Measurements from ENCODE around the gene BLTP2.
A peak's percentile ranks its signal among the peaks of the same experiment; 100 is the strongest.
"Not testable (repeated sequence)": the region's sequence is repeated elsewhere in the genome, so short reads cannot be mapped to it uniquely, and the experiment has no call there.

BLTP2 gene

GRCh38 chr17:28645576-28645939 is 600 bp upstream of the BLTP2 start:
- DNase-seq, result no peak

- DNase-seq, result no peak
Measured at GRCh38 chr17:28643983-28644786, 773 bp downstream of the BLTP2 start.

- no peak for DNase-seq
Measured at GRCh38 chr17:28641579-28641978, 3.4 kb downstream of the BLTP2 start.

- no peak for DNase-seq
Measured at GRCh38 chr17:28635506-28635905, 9.5 kb downstream of the BLTP2 start.

- no peak for DNase-seq
Measured at GRCh38 chr17:28634206-28634865, 10.6 kb downstream of the BLTP2 start.

- no peak for DNase-seq
Measured at GRCh38 chr17:28626818-28627217, 18.1 kb downstream of the BLTP2 start.

GRCh38 chr17:28624148-28624547 is 20.8 kb downstream of the BLTP2 start:
- no peak for DNase-seq

- no peak for DNase-seq
Measured at GRCh38 chr17:28623696-28624095, 21.3 kb downstream of the BLTP2 start.

GRCh38 chr17:28622186-28622585 is 22.8 kb downstream of the BLTP2 start:
- no peak for DNase-seq

- DNase-seq, result no peak
Measured at GRCh38 chr17:28620010-28620409, 24.9 kb downstream of the BLTP2 start.

GRCh38 chr17:28618464-28618863 is 26.5 kb downstream of the BLTP2 start:
- no peak for DNase-seq

- DNase-seq, result no peak
Measured at GRCh38 chr17:28616281-28616680, 28.7 kb downstream of the BLTP2 start.

GRCh38 chr17:28615260-28615940 is 29.6 kb downstream of the BLTP2 start:
- no peak for DNase-seq

- no peak for DNase-seq
Measured at GRCh38 chr17:28613931-28614381, 31.0 kb downstream of the BLTP2 start, which contains the start of gene RSKR. RSKR (minus strand) TSS chr17:28614185; CDS start chr17:28614161, 24 bp downstream.

GRCh38 chr17:28612936-28613872 is 31.8 kb downstream of the BLTP2 start:
- DNase-seq, result peak; percentile 47

GRCh38 chr17:28612531-28612930 is 32.4 kb downstream of the BLTP2 start:
- DNase-seq, result no peak

GRCh38 chr17:28610376-28610775 is 34.6 kb downstream of the BLTP2 start:
- no peak for DNase-seq

- DNase-seq, result not testable (repeated sequence)
Measured at GRCh38 chr17:28604031-28604430, 40.9 kb downstream of the BLTP2 start.

- peak; percentile 67 for DNase-seq
Measured at GRCh38 chr17:28599311-28600184, 45.4 kb downstream of the BLTP2 start.

- peak; percentile 95 for DNase-seq
Measured at GRCh38 chr17:28598799-28599310, 46.1 kb downstream of the BLTP2 start, which contains the start of gene SPAG5. SPAG5 (minus strand) TSS chr17:28599025; CDS start chr17:28598946, 79 bp downstream.

GRCh38 chr17:28598389-28598788 is 46.6 kb downstream of the BLTP2 start:
- no peak for DNase-seq

Measured in activated CD8-positive, alpha-beta memory T cell treated with anti-CD3 and anti-CD28 coated beads, Interleukin-2, amount 50 U/mL, for 4 hours (primary cell).